Testis (tissue), 2 donors: ENCODE measurements around the gene MED7.

ENCODE experiments used
- POLR2A ChIP-seq: fragments of 450-650 bp; IDR thresholded peaks from one replicate; pipeline ENCODE4 v1.6.1; 2017; ENCODE audit warnings: antibody characterized with exemption, mild to moderate bottlenecking, moderate library complexity
- TF ChIP-seq, protein P1 (sequence below), 3 experiments: fragments of 450-650 bp in 2 of 3; fragments of 200-600 bp in 1 of 3; sonication (generic) in 1 of 3; IDR thresholded peaks; one replicate each; pipeline ENCODE4 v1.5.1; 2016 to 2019; ENCODE audit warnings: antibody characterized with exemption in 3 of 3, mild to moderate bottlenecking in 2 of 3, moderate library complexity in 1 of 3

- TF ChIP-seq, protein P1, sequence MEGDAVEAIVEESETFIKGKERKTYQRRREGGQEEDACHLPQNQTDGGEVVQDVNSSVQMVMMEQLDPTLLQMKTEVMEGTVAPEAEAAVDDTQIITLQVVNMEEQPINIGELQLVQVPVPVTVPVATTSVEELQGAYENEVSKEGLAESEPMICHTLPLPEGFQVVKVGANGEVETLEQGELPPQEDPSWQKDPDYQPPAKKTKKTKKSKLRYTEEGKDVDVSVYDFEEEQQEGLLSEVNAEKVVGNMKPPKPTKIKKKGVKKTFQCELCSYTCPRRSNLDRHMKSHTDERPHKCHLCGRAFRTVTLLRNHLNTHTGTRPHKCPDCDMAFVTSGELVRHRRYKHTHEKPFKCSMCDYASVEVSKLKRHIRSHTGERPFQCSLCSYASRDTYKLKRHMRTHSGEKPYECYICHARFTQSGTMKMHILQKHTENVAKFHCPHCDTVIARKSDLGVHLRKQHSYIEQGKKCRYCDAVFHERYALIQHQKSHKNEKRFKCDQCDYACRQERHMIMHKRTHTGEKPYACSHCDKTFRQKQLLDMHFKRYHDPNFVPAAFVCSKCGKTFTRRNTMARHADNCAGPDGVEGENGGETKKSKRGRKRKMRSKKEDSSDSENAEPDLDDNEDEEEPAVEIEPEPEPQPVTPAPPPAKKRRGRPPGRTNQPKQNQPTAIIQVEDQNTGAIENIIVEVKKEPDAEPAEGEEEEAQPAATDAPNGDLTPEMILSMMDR (IDR thresholded peaks at IDR 0.05), result no peak
- no peak for TF ChIP-seq POLR2A
Measured at GRCh38 chr5:157161996-157162395, 19.3 kb upstream of the MED7 start.
